Measurements from ENCODE around the gene RPRD2.

Gene RPRD2

GRCh38 chr1:150514913-150515327 is 151.0 kb downstream of the RPRD2 start:
- no peak for DNase-seq (ENCODE audit: insufficient read length, low spot score)
- FAIRE-seq = no peak
- TF ChIP-seq POLR2AphosphoS5 (IDR thresholded peaks at IDR 0.05; ENCODE audit: low read depth, low read length) (no peak), POU2F2 (IDR thresholded peaks at IDR 0.05; ENCODE audit: low read depth, low read length) (no peak), SPI1 (IDR thresholded peaks at IDR 0.05; ENCODE audit: low read depth, low read length) (no peak), TAF1 (IDR thresholded peaks at IDR 0.05; ENCODE audit: low read depth, low read length) (no peak), PAX5 (IDR thresholded peaks at IDR 0.05; ENCODE audit: insufficient read depth, low read length, severe bottlenecking) (no peak), POLR2A (IDR thresholded peaks at IDR 0.05; ENCODE audit: low read depth, low read length) (no peak)

GRCh38 chr1:150515328-150516049 is 151.5 kb downstream of the RPRD2 start, which contains the start of gene FALEC:
Gene FALEC (plus strand): TSS chr1:150515752.
- DNase-seq (ENCODE audit: insufficient read length, low spot score) = peak; percentile 97
- FAIRE-seq = peak; percentile 88
- peak; percentile 52 for TF ChIP-seq PAX5 (IDR thresholded peaks at IDR 0.05; ENCODE audit: insufficient read depth, low read length, severe bottlenecking)
- TF ChIP-seq SPI1 (IDR thresholded peaks at IDR 0.05; ENCODE audit: low read depth, low read length) = no peak
- no peak for TF ChIP-seq POLR2A (IDR thresholded peaks at IDR 0.05; ENCODE audit: low read depth, low read length)
- no peak for TF ChIP-seq TAF1 (IDR thresholded peaks at IDR 0.05; ENCODE audit: low read depth, low read length)

- DNase-seq (ENCODE audit: insufficient read length, low spot score) (no peak), FAIRE-seq (no peak)
- TF ChIP-seq POLR2AphosphoS5 (IDR thresholded peaks at IDR 0.05; ENCODE audit: low read depth, low read length) (no peak), SPI1 (IDR thresholded peaks at IDR 0.05; ENCODE audit: low read depth, low read length) (no peak), TAF1 (IDR thresholded peaks at IDR 0.05; ENCODE audit: low read depth, low read length) (no peak), POLR2A (IDR thresholded peaks at IDR 0.05; ENCODE audit: low read depth, low read length) (no peak), POU2F2 (IDR thresholded peaks at IDR 0.05; ENCODE audit: low read depth, low read length) (no peak), PAX5 (IDR thresholded peaks at IDR 0.05; ENCODE audit: insufficient read depth, low read length, severe bottlenecking) (no peak)
These were observed 152.2 kb downstream of the RPRD2 start for GRCh38 chr1:150516050-150516591.

GRCh38 chr1:150516616-150517015 is 152.7 kb downstream of the RPRD2 start:
- DNase-seq (ENCODE audit: insufficient read length, low spot score) = no peak
- TF ChIP-seq PAX5 (IDR thresholded peaks at IDR 0.05; ENCODE audit: insufficient read depth, low read length, severe bottlenecking) (no peak), TAF1 (IDR thresholded peaks at IDR 0.05; ENCODE audit: low read depth, low read length) (no peak), POU2F2 (IDR thresholded peaks at IDR 0.05; ENCODE audit: low read depth, low read length) (no peak), POLR2A (IDR thresholded peaks at IDR 0.05; ENCODE audit: low read depth, low read length) (no peak), SPI1 (IDR thresholded peaks at IDR 0.05; ENCODE audit: low read depth, low read length) (no peak), POLR2AphosphoS5 (IDR thresholded peaks at IDR 0.05; ENCODE audit: low read depth, low read length) (no peak)
- no peak for FAIRE-seq

- TF ChIP-seq POLR2A (IDR thresholded peaks at IDR 0.05; ENCODE audit: low read depth, low read length) (no peak), POLR2AphosphoS5 (IDR thresholded peaks at IDR 0.05; ENCODE audit: low read depth, low read length) (no peak), PAX5 (IDR thresholded peaks at IDR 0.05; ENCODE audit: insufficient read depth, low read length, severe bottlenecking) (no peak)
- DNase-seq (ENCODE audit: insufficient read length, low spot score) = no peak
- no peak for FAIRE-seq
These were observed 157.4 kb downstream of the RPRD2 start for GRCh38 chr1:150521196-150521968.

GRCh38 chr1:150525348-150525747 is 161.4 kb downstream of the RPRD2 start:
- no peak for FAIRE-seq
- no peak for DNase-seq (ENCODE audit: insufficient read length, low spot score)
- TF ChIP-seq POU2F2 (IDR thresholded peaks at IDR 0.05; ENCODE audit: low read depth, low read length) (no peak), POLR2A (IDR thresholded peaks at IDR 0.05; ENCODE audit: low read depth, low read length) (no peak), PAX5 (IDR thresholded peaks at IDR 0.05; ENCODE audit: insufficient read depth, low read length, severe bottlenecking) (no peak), TAF1 (IDR thresholded peaks at IDR 0.05; ENCODE audit: low read depth, low read length) (no peak), POLR2AphosphoS5 (IDR thresholded peaks at IDR 0.05; ENCODE audit: low read depth, low read length) (no peak), SPI1 (IDR thresholded peaks at IDR 0.05; ENCODE audit: low read depth, low read length) (no peak)

Measured in GM12891 (cell line).